Measurements from ENCODE around the gene NAV3. TPM values are rescaled to one million over a fixed set of nuclear protein-coding genes. Genes with fewer than 3 reads are reported as not detected.

NAV3 gene
- total RNA-seq, 6 experiments from 2014 or later: 0.22 to 3.2 (median 1.2) TPM

- Histone ChIP-seq H3K27ac (no peak overlapping the region), H3K9me3 (no peaks in the 10 kb centered on the region), H3K4me1 (no peaks in the 10 kb centered on the region), H3K27me3 (no peaks in the 10 kb centered on the region), H3K36me3 (no peaks in the 10 kb centered on the region), H3K4me3 (no peak overlapping the region)
- no peak for DNase-seq
- 50% methylated on average over 1 of the region's 1 CpG for WGBS (ENCODE audit: insufficient coverage, low coverage, low lambda C conversion rate, missing lambda C conversion rate)
- ATAC-seq: no peak
- no peak for TF ChIP-seq POLR2A (IDR thresholded peaks at IDR 0.05)
- no peak for TF ChIP-seq CTCF (IDR thresholded peaks at IDR 0.05)
- intact Hi-C loops (cut with DNase I): no loop called here
Observed at GRCh38 chr12:77992760-77993159, 162.1 kb downstream of the NAV3 start.

- H3K9me3 ChIP-seq: no peaks in the 10 kb centered on the region
- no peak overlapping the region for H3K27ac ChIP-seq
- H3K27me3 ChIP-seq: no peaks in the 10 kb centered on the region
- no peaks in the 10 kb centered on the region for H3K36me3 ChIP-seq
- ATAC-seq (no peak), DNase-seq (no peak)
- H3K4me3 ChIP-seq: no peak overlapping the region
- intact Hi-C loops (cut with DNase I): no loop called here
- TF ChIP-seq CTCF (IDR thresholded peaks at IDR 0.05): no peak
- TF ChIP-seq POLR2A (IDR thresholded peaks at IDR 0.05): no peak
- no peaks in the 10 kb centered on the region for H3K4me1 ChIP-seq
- 27% methylated on average over 4 of the region's 4 CpGs for WGBS (ENCODE audit: insufficient coverage, low coverage, low lambda C conversion rate, missing lambda C conversion rate)
Observed at GRCh38 chr12:77993658-77994057, 163.0 kb downstream of the NAV3 start.

- Histone ChIP-seq H3K9me3 (no peaks in the 10 kb centered on the region), H3K4me1 (no peaks in the 10 kb centered on the region), H3K36me3 (no peaks in the 10 kb centered on the region), H3K27me3 (no peaks in the 10 kb centered on the region), H3K27ac (no peak overlapping the region), H3K4me3 (no peak overlapping the region)
- no peak for DNase-seq
- WGBS (ENCODE audit: insufficient coverage, low coverage, low lambda C conversion rate, missing lambda C conversion rate): 35% methylated on average over 2 of the region's 2 CpGs
- no peak for TF ChIP-seq POLR2A (IDR thresholded peaks at IDR 0.05)
- TF ChIP-seq CTCF (IDR thresholded peaks at IDR 0.05): no peak
- intact Hi-C loops (cut with DNase I): no loop called here
- no peak for ATAC-seq
Observed at GRCh38 chr12:77995436-77996167, 164.9 kb downstream of the NAV3 start.

- H3K4me3 ChIP-seq: no peak overlapping the region
- no peaks in the 10 kb centered on the region for H3K4me1 ChIP-seq
- ATAC-seq (no peak), DNase-seq (no peak)
- intact Hi-C loops (cut with DNase I): no loop called here
- TF ChIP-seq CTCF (IDR thresholded peaks at IDR 0.05): no peak
- TF ChIP-seq POLR2A (IDR thresholded peaks at IDR 0.05): no peak
- H3K36me3 ChIP-seq: no peaks in the 10 kb centered on the region
- no peak overlapping the region for H3K27ac ChIP-seq
- H3K27me3 ChIP-seq: no peaks in the 10 kb centered on the region
- H3K9me3 ChIP-seq: no peaks in the 10 kb centered on the region
- whole genome bisulfite sequencing (ENCODE audit: insufficient coverage, low coverage, low lambda C conversion rate, missing lambda C conversion rate): 60% methylated on average over 4 of the region's 4 CpGs
Observed at GRCh38 chr12:77996670-77997069, 166.0 kb downstream of the NAV3 start.

Measured in right lobe of liver (tissue), 6 donors.